ENCODE data around the gene TRRAP.
A peak's percentile ranks its signal among the peaks of the same experiment; 100 is the strongest.

Gene TRRAP

DNA sequence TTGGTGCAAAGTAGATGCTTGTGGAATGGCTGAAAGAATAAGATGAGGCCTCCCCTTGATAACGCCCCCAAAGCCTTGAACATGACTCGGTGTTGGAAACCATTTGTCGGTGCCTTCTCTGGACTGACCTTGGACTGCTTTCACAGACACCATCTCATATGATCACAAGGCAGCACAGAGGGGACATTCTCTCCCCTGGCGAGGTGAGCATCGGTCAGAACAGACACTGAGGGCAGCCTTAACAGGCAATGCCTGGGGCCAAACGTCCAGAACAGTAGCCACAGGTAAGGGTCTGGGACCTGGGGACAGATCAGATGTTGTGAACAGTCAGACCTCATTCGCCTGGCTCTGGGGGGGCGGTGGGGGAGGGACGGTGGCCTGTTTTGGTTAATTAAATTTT is 2.8 kb upstream of the TRRAP start:
- no peaks in the 10 kb centered on the region for H3K9me2 ChIP-seq (replicated peaks; ENCODE audit: insufficient read depth, low read length)
- H3K36me3 ChIP-seq (replicated peaks; ENCODE audit: insufficient read depth, low read length) = no peaks in the 10 kb centered on the region
- no peak for TF ChIP-seq EZH2 (optimal IDR thresholded peaks at IDR 0.05; ENCODE audit: low read depth, low read length)
- TF ChIP-seq, protein P1, sequence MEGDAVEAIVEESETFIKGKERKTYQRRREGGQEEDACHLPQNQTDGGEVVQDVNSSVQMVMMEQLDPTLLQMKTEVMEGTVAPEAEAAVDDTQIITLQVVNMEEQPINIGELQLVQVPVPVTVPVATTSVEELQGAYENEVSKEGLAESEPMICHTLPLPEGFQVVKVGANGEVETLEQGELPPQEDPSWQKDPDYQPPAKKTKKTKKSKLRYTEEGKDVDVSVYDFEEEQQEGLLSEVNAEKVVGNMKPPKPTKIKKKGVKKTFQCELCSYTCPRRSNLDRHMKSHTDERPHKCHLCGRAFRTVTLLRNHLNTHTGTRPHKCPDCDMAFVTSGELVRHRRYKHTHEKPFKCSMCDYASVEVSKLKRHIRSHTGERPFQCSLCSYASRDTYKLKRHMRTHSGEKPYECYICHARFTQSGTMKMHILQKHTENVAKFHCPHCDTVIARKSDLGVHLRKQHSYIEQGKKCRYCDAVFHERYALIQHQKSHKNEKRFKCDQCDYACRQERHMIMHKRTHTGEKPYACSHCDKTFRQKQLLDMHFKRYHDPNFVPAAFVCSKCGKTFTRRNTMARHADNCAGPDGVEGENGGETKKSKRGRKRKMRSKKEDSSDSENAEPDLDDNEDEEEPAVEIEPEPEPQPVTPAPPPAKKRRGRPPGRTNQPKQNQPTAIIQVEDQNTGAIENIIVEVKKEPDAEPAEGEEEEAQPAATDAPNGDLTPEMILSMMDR (IDR thresholded peaks at IDR 0.05; ENCODE audit: low read length) = no peak
- TF ChIP-seq EZH2phosphoT487 (IDR thresholded peaks at IDR 0.05; ENCODE audit: low read length) = no peak
- no peak for DNase-seq
- no peak overlapping the region for H3K4me2 ChIP-seq (ENCODE audit: low read depth, low read length)
- H3F3A ChIP-seq (ENCODE audit: insufficient read depth, low read length) = peaks cover 15% of the 10 kb centered on the region
- no peak overlapping the region for H3K27ac ChIP-seq (ENCODE audit: low read length)
- H3K4me3 ChIP-seq (ENCODE audit: low read length) = no peak overlapping the region
- no peaks in the 10 kb centered on the region for H3K9me3 ChIP-seq (replicated peaks; ENCODE audit: insufficient read depth, low read length)
- H2AFZ ChIP-seq (ENCODE audit: low read length) = no peak overlapping the region
- H3K27me3 ChIP-seq (replicated peaks; ENCODE audit: insufficient read depth, low read length) = 0 out of 2 replicates have a peak, but pooled peaks cover 4% of the 10 kb centered on the region
- peaks cover 2% of the 10 kb centered on the region for H3K4me1 ChIP-seq (ENCODE audit: low read length)
- no peaks in the 10 kb centered on the region for H4K20me1 ChIP-seq (ENCODE audit: insufficient read depth, low read length)
- no peak overlapping the region for H3K9ac ChIP-seq (ENCODE audit: low read length)
- peaks cover 17% of the 10 kb centered on the region for H3K79me2 ChIP-seq (ENCODE audit: low read length)

DNA sequence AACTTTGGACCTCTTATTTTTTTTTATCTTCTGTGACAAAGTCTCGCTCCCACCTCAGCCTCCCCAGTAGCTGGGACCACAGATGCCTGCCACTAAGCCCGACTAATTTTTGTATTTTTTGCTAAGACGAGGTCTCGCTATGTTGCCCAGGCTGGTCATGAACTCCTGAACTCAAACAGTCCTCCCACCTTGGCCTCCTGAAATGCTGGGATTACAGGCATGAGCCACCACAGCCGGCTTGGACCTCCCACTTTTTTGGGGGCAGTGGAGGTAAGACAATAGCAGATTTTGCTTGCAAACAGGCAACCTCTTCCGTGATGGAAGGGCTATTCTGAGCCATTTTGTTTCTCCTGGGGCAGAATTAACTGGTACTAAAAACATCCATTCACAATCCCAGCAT is 1.2 kb upstream of the TRRAP start:
- Histone ChIP-seq H3K4me1 (ENCODE audit: low read length) (peaks cover 16% of the 10 kb centered on the region), H3K9me2 (replicated peaks; ENCODE audit: insufficient read depth, low read length) (no peaks in the 10 kb centered on the region), H3K79me2 (ENCODE audit: low read length) (peaks cover 24% of the 10 kb centered on the region), H3K4me2 (ENCODE audit: low read depth, low read length) (no peak overlapping the region), H4K20me1 (ENCODE audit: insufficient read depth, low read length) (no peaks in the 10 kb centered on the region), H3K27me3 (replicated peaks; ENCODE audit: insufficient read depth, low read length) (no peaks in the 10 kb centered on the region), H3K9me3 (replicated peaks; ENCODE audit: insufficient read depth, low read length) (no peaks in the 10 kb centered on the region), H3K4me3 (ENCODE audit: low read length) (no peak overlapping the region), H3K36me3 (replicated peaks; ENCODE audit: insufficient read depth, low read length) (no peaks in the 10 kb centered on the region; the same call in 1 of the 2 replicates), H3F3A (ENCODE audit: insufficient read depth, low read length) (peaks cover 30% of the 10 kb centered on the region), H3K9ac (ENCODE audit: low read length) (no peak overlapping the region), H2AFZ (ENCODE audit: low read length) (no peak overlapping the region), H3K27ac (ENCODE audit: low read length) (no peak overlapping the region)
- DNase-seq = no peak
- TF ChIP-seq EZH2phosphoT487 (IDR thresholded peaks at IDR 0.05; ENCODE audit: low read length) = no peak
- TF ChIP-seq, protein P1 (IDR thresholded peaks at IDR 0.05; ENCODE audit: low read length) = no peak
- TF ChIP-seq EZH2 (optimal IDR thresholded peaks at IDR 0.05; ENCODE audit: low read depth, low read length) = no peak

DNA sequence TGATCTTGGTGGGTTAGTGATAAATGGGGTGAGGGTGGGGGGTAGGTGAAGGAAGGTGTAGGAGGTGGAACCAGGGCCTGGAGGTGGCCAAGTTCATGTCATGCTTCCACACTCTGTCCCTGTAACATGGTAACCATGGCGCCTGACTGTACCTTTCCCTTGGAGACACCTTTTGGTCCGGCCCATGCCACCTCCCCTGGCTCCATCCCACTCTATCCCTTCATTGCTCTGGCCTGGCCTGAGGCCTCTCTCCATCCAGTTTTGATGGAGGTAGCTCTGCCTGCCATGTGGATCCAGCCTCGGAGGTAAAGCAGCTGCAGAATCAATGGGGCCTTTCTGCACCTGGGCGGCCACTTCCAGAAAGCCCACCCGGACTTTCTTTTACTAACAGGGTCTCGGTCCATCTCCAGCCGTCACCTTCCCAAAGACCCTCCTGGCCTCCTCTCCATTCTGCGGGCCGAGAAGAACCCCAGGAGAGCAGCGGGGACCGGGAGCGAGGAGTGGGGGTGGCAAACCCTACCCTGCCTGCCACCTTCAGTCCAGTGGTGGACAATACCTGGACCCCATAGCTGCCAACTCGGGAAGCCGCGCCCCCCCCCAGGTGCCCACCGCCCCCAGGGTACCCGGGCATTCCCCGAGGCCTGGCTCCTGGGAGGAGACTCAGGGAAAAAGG is 504 bp upstream of the TRRAP start:
- Histone ChIP-seq H3K36me3 (replicated peaks; ENCODE audit: insufficient read depth, low read length) (peaks cover 1% of the 10 kb centered on the region), H3K9ac (ENCODE audit: low read length) (peak overlapping the region; percentile 99; the same call in 1 of the 2 replicates), H3K4me1 (ENCODE audit: low read length) (peaks cover 20% of the 10 kb centered on the region), H3K9me3 (replicated peaks; ENCODE audit: insufficient read depth, low read length) (no peaks in the 10 kb centered on the region), H3K79me2 (ENCODE audit: low read length) (peaks cover 26% of the 10 kb centered on the region), H3K4me3 (ENCODE audit: low read length) (peak overlapping the region; percentile 64), H3K27me3 (replicated peaks; ENCODE audit: insufficient read depth, low read length) (no peaks in the 10 kb centered on the region), H4K20me1 (ENCODE audit: insufficient read depth, low read length) (no peaks in the 10 kb centered on the region), H3K27ac (ENCODE audit: low read length) (no peak overlapping the region), H3K4me2 (ENCODE audit: low read depth, low read length) (peak overlapping the region; percentile 91), H3K9me2 (replicated peaks; ENCODE audit: insufficient read depth, low read length) (no peaks in the 10 kb centered on the region), H3F3A (ENCODE audit: insufficient read depth, low read length) (peaks cover 36% of the 10 kb centered on the region), H2AFZ (ENCODE audit: low read length) (peak overlapping the region; percentile 82)
- TF ChIP-seq EZH2 (optimal IDR thresholded peaks at IDR 0.05; ENCODE audit: low read depth, low read length) (no peak), EZH2phosphoT487 (IDR thresholded peaks at IDR 0.05; ENCODE audit: low read length) (no peak)
- TF ChIP-seq, protein P1 (IDR thresholded peaks at IDR 0.05; ENCODE audit: low read length) = no peak
- DNase-seq = no peak

Data from MM.1S (cell line).